Measurements from ENCODE around the gene MAP1LC3B.
A peak's percentile ranks its signal among the peaks of the same experiment; 100 is the strongest.

Gene MAP1LC3B

GRCh38 chr16:87437911-87438610 lies 45.9 kb downstream of the MAP1LC3B start:
- H3K4me3 ChIP-seq (ENCODE audit: low read depth, low read length): no peak overlapping the region
- in situ Hi-C loops (cut with HindIII; ENCODE audit: low pct_ligation_motif_present, low sequenced_read_pairs): no loop called here
- no peaks in the 10 kb centered on the region for H3K27me3 ChIP-seq (replicated peaks)
- no peak for TF ChIP-seq CTCF (IDR thresholded peaks at IDR 0.05; ENCODE audit: low read depth, low read length, missing control alignments)
- no peaks in the 10 kb centered on the region for H3K36me3 ChIP-seq (replicated peaks)
- DNase-seq: no peak
- H3K27ac ChIP-seq: no peak overlapping the region

GRCh38 chr16:87438611-87438985 lies 46.5 kb downstream of the MAP1LC3B start:
- Histone ChIP-seq H3K27me3 (replicated peaks) (no peaks in the 10 kb centered on the region), H3K36me3 (replicated peaks) (no peaks in the 10 kb centered on the region), H3K27ac (no peak overlapping the region), H3K4me3 (ENCODE audit: low read depth, low read length) (no peak overlapping the region)
- in situ Hi-C loops (cut with HindIII; ENCODE audit: low pct_ligation_motif_present, low sequenced_read_pairs): no loop called here
- no peak for DNase-seq
- TF ChIP-seq CTCF (IDR thresholded peaks at IDR 0.05; ENCODE audit: low read depth, low read length, missing control alignments): no peak

- H3K36me3 ChIP-seq (replicated peaks): no peaks in the 10 kb centered on the region
- in situ Hi-C loops (cut with HindIII; ENCODE audit: low pct_ligation_motif_present, low sequenced_read_pairs): no loop called here
- DNase-seq: no peak
- no peaks in the 10 kb centered on the region for H3K27me3 ChIP-seq (replicated peaks)
- H3K27ac ChIP-seq: no peak overlapping the region
- H3K4me3 ChIP-seq (ENCODE audit: low read depth, low read length): no peak overlapping the region
- no peak for TF ChIP-seq CTCF (IDR thresholded peaks at IDR 0.05; ENCODE audit: low read depth, low read length, missing control alignments)
Measured at GRCh38 chr16:87439926-87440325, 47.8 kb downstream of the MAP1LC3B start.

DNA sequence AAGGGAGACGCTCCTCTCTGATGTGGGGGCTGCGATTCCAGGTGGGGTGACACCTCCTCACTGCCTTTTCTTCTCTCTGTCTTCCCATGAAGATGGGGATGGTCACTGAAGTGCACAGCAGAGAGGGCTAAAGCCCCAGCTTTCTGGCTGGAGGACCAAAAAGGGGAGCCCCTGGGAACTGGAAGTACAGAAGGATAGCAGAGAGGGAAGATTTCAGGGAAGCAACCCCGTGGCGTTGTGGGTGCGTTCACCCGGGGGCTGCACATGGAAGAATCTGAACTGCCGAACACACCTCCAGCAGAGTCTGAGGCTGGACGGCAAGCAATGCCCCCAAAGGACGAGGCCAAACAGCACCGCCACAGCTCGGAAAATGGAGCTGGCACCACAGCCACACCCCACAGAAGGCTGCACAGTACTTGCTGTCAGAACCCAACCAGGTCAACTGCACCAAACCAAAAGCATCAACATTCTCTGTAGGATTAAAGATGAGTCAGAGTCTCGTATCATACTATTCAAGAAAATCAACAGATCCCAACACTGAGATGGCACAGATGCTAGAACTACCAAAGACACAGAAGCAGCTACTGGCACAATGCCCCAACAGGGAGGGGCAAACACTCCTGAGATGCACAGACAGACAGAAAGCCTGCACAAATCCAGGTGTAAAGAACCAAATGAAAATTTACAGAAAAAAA lies 49.9 kb downstream of the MAP1LC3B start:
- H3K4me3 ChIP-seq (ENCODE audit: low read depth, low read length): no peak overlapping the region
- DNase-seq: peak; percentile 19
- H3K36me3 ChIP-seq (replicated peaks): peaks cover 3% of the 10 kb centered on the region
- TF ChIP-seq CTCF (IDR thresholded peaks at IDR 0.05; ENCODE audit: low read depth, low read length, missing control alignments): no peak
- H3K27ac ChIP-seq: no peak overlapping the region
- no peaks in the 10 kb centered on the region for H3K27me3 ChIP-seq (replicated peaks)
- in situ Hi-C loops (cut with HindIII; ENCODE audit: low pct_ligation_motif_present, low sequenced_read_pairs): no loop called here

GRCh38 chr16:87442581-87442966 lies 50.4 kb downstream of the MAP1LC3B start:
- no peak overlapping the region for H3K4me3 ChIP-seq (ENCODE audit: low read depth, low read length)
- no peak for DNase-seq
- no peak for TF ChIP-seq CTCF (IDR thresholded peaks at IDR 0.05; ENCODE audit: low read depth, low read length, missing control alignments)
- in situ Hi-C loops (cut with HindIII; ENCODE audit: low pct_ligation_motif_present, low sequenced_read_pairs): no loop called here
- no peaks in the 10 kb centered on the region for H3K27me3 ChIP-seq (replicated peaks)
- peaks cover 3% of the 10 kb centered on the region for H3K36me3 ChIP-seq (replicated peaks)
- no peak overlapping the region for H3K27ac ChIP-seq

Measured in brain microvascular endothelial cell (primary cell).